GM06990 (cell line): ENCODE results near the gene NPTXR.

Source experiments
- DNase-seq: peaks from one replicate; pipeline ENCODE4 v3.0.0-alpha.2; 2011; ENCODE audit not compliant: insufficient read length; ENCODE audit errors: extremely low read depth
- H3K27me3 ChIP-seq: replicated peaks from 2 replicates; pipeline ENCODE4 v1.6.0; 2011; ENCODE audit warnings: low read length; ENCODE audit not compliant: control insufficient read depth, insufficient read depth
- H3K36me3 ChIP-seq: 2 replicates; pipeline ENCODE4 v1.5.1; 2011; ENCODE audit warnings: low read length; ENCODE audit not compliant: control insufficient read depth, insufficient read depth
- H3K4me3 ChIP-seq: replicated peaks from 2 replicates; pipeline ENCODE4 v1.5.1; 2011; ENCODE audit warnings: low read depth, mild to moderate bottlenecking, control low read depth, low read length
- TF ChIP-seq, protein P1 (sequence below): IDR thresholded peaks from 2 replicates; pipeline ENCODE4 v1.5.1; 2011; ENCODE audit warnings: low read length, control low read depth, mild to moderate bottlenecking, inconsistent platforms; ENCODE audit not compliant: insufficient read depth, poor library complexity, severe bottlenecking

NPTXR gene

DNA sequence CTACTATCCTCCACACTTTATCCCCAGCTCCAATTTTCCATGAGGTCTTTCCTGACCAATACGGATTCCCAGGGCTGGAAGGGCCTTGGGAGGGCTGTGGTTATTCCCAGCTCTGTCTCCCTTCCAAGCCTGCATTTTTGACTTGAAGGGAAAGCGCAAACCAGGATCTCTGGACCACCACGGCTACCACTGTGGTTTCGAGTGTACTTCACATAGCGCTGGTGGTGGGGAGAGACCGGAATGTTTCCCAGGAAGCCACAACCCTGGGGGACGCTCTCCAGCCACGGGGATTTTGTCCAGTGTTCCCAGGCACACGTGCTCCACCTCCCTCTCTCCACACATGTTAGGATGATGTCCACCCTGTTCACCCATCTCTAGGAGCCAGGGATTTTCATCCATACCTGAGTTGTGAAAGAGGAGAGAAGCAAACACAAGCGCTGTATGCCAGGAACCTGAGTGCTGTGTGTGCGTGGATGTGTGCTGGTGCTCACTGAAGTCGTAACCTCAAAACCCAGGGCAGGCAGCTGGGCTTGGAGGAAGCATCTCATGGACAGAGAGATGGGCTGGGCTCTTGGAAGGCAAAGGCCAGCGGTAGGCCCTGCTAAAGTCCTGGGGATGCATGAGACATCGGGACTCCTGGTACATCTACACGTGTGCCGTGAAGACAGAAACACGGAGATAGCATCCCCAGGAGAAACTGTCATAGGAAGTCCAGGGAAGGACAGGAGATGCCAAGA is 1.3 kb upstream of the NPTXR start:
- Histone ChIP-seq H3K4me3 (no peak overlapping the region), H3K27me3 (peaks cover 5% of the 10 kb centered on the region), H3K36me3 (no peaks in the 10 kb centered on the region)
- TF ChIP-seq, protein P1, sequence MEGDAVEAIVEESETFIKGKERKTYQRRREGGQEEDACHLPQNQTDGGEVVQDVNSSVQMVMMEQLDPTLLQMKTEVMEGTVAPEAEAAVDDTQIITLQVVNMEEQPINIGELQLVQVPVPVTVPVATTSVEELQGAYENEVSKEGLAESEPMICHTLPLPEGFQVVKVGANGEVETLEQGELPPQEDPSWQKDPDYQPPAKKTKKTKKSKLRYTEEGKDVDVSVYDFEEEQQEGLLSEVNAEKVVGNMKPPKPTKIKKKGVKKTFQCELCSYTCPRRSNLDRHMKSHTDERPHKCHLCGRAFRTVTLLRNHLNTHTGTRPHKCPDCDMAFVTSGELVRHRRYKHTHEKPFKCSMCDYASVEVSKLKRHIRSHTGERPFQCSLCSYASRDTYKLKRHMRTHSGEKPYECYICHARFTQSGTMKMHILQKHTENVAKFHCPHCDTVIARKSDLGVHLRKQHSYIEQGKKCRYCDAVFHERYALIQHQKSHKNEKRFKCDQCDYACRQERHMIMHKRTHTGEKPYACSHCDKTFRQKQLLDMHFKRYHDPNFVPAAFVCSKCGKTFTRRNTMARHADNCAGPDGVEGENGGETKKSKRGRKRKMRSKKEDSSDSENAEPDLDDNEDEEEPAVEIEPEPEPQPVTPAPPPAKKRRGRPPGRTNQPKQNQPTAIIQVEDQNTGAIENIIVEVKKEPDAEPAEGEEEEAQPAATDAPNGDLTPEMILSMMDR, result no peak
- no peak for DNase-seq

DNA sequence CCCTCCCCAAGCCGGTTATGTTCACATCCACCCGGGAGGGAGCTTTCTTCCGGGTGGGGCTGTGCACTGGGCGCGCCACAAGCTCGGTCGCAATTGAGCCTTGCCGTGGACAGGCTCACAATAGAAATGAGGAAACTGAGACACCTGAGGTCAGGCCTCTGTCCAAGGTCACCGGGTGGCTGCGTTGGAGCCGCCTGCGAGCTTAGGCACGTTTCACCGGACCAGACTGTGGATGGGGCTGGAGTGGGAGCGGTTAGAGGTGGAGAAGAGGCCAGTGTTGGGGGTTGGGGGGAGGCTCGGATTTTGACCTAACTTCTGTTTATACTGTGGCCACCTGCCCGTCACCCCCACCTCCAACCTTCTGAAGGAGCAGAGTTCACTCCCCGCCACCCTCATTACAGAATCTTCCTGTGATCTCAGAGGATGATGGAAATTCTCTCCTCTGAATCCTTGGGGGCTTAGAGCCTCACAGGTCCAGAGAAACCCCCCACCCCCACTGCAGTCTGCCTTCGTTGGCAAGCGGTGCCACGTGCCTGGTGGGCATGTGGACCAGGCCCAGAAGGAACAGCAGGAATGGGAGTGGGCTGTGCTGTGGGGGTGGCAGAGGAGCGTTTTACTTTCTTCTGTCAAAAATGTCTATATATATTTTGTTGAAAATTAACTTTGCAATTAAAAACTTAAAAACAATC is 631 bp upstream of the NPTXR start:
- Histone ChIP-seq H3K27me3 (peaks cover 5% of the 10 kb centered on the region), H3K4me3 (no peak overlapping the region), H3K36me3 (no peaks in the 10 kb centered on the region)
- no peak for DNase-seq
- TF ChIP-seq, protein P1, result no peak

DNA sequence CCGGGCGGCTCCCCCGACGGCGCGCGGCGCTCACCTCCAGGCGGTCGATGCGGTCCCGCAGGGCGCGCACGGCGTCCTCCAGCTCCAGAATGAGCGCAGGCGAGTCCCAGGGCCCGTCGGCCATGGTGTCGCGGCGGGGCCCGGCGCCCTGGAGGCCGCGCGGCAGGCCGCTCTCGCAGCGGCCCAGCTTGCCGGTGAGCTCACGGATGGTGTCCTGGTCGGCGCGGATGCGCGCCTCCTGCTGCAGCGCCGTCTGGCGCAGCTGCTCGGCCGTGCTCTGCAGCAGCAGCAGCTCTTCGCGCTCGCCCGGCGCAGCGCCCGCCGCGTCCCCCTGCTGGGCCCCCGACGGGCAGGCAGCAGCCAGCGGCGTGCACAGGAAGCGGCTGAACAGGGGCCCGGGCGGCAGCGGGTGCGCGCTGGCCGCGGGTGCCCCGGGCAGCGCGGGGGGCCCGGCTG is 599 bp downstream of the NPTXR start:
- peak; percentile 60 for DNase-seq
- H3K36me3 ChIP-seq, result no peaks in the 10 kb centered on the region

DNA sequence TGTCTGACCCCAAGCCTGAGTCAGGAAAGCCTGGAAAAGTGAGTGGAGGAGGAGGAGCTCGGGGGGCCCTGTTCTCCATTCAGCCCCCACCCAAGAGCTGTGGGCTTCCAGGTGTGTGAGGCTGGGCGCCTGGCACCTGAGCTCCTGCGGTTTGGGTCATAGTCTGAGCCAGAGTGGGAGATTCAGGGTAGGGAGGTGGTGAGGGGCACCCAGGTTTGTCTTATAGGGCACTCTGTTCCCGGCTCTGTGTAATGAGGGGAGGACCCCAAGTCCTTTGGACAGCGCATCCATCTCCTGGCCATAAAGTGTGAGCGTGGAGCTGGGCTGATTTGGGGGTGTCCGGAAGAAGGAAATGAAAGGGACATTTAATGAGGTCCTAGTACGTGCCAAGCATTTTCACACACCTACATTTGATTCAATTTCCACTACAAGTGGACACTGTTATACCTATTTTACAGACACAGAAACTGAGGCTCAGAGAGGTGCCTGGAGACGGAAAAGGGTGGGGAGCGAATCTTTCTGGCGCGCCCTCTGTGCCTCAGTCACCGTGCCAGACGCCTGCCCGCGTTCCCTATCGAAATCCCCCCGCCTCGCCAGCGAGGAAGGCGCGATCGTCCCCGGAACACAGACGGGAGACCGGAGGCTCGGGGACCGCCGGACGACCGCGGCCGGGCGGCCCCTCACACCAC is 1.2 kb downstream of the NPTXR start:
- H3K27me3 ChIP-seq, result peaks cover 3% of the 10 kb centered on the region

More for the DNA sequence above, 599 bp downstream of the NPTXR start:
- H3K27me3 ChIP-seq, result peaks cover 5% of the 10 kb centered on the region
- TF ChIP-seq, protein P1, result no peak
- H3K4me3 ChIP-seq, result no peak overlapping the region

DNA sequence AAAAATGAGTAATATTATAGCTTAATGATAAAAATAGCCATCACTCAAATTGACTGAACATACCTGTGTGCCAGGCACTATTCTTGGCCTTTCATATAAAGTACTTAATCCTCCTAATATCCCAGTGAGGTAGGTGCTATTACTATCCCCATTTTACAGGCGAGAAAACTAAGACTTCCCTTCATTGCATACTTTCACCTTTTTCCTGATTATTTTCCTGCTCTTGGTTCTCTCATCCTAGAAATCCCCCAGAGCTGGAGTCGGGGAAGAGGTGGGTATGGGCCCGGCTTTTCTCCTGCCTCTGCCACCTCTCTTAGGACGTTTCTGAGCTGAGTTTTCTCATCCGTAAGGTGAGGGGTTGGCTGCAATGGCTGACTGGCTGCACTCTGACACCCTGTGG is 2.2 kb downstream of the NPTXR start:
- H3K27me3 ChIP-seq, result peaks cover 3% of the 10 kb centered on the region
- no peak overlapping the region for H3K4me3 ChIP-seq
- TF ChIP-seq, protein P1, result no peak
- no peak for DNase-seq
- no peaks in the 10 kb centered on the region for H3K36me3 ChIP-seq

More for the DNA sequence above, 1.2 kb downstream of the NPTXR start:
- TF ChIP-seq, protein P1, result no peak
- no peak for DNase-seq
- Histone ChIP-seq H3K4me3 (no peak overlapping the region), H3K36me3 (no peaks in the 10 kb centered on the region)
